GM13976 (cell line): ENCODE results near the gene ASPA.

Experiments used
- DNase-seq: peaks from one replicate; pipeline ENCODE4 v3.0.0; 2012; ENCODE audit warnings: low spot score
- in situ Hi-C: fragments of 300-500 bp; cut with MboI; formaldehyde crosslinking; loops from one replicate; pipeline ENCODE4 v1.12.0; 2022; ENCODE audit warnings: low sequenced_read_pairs, mixed read lengths, inconsistent platforms; ENCODE audit not compliant: unreplicated experiment
- TF ChIP-seq, protein P1 (sequence below): IDR thresholded peaks from 2 replicates; pipeline ENCODE4 v1.5.1; 2012; ENCODE audit warnings: borderline replicate concordance, mild to moderate bottlenecking; ENCODE audit not compliant: insufficient read depth; ENCODE audit errors: extremely low read depth, missing control alignments, control extremely low read depth

ASPA gene

DNA sequence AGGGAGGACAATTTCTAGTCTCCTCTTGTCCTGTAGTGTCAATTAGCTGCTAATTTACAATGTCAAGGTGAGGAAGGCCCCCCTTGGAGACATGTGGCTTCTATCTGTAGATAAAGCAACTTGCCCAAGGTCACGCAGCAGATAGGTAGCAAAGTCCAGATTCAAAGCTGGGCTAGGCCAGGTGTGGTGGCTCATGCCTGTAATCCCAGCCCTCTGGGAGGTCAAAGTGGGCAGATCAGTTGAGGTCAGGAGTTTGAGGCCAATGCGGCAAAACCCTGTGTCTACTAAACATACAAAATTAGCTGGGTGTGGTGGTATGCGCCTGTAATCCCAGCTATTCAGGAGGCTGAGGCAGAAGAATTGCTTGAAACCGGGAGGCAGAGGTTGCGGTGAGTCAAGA is 70.7 kb downstream of the ASPA start:
- in situ Hi-C loops: no loop called here
- DNase-seq: no peak
- TF ChIP-seq, protein P1, sequence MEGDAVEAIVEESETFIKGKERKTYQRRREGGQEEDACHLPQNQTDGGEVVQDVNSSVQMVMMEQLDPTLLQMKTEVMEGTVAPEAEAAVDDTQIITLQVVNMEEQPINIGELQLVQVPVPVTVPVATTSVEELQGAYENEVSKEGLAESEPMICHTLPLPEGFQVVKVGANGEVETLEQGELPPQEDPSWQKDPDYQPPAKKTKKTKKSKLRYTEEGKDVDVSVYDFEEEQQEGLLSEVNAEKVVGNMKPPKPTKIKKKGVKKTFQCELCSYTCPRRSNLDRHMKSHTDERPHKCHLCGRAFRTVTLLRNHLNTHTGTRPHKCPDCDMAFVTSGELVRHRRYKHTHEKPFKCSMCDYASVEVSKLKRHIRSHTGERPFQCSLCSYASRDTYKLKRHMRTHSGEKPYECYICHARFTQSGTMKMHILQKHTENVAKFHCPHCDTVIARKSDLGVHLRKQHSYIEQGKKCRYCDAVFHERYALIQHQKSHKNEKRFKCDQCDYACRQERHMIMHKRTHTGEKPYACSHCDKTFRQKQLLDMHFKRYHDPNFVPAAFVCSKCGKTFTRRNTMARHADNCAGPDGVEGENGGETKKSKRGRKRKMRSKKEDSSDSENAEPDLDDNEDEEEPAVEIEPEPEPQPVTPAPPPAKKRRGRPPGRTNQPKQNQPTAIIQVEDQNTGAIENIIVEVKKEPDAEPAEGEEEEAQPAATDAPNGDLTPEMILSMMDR: no peak

DNA sequence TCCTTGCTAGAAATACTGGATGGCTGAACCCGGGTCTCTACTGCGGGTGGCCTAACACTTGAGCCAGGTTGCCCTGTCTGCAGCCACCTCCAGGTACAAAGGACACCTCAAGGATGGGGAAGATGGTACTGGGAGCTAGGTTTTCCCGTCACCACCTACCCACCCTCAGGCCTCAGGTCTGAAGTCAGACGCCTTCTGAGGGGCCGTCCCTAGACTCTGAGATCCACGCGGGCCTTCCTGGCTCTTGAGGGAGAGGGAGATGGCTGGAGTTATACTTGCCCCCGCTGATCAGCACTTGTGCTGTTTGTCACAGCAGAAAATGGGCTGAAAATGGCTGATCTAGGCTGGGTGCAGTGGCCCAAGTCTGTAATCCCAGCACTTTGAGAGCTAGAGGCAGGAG is 71.2 kb downstream of the ASPA start:
- no peak for DNase-seq
- TF ChIP-seq, protein P1: no peak

DNA sequence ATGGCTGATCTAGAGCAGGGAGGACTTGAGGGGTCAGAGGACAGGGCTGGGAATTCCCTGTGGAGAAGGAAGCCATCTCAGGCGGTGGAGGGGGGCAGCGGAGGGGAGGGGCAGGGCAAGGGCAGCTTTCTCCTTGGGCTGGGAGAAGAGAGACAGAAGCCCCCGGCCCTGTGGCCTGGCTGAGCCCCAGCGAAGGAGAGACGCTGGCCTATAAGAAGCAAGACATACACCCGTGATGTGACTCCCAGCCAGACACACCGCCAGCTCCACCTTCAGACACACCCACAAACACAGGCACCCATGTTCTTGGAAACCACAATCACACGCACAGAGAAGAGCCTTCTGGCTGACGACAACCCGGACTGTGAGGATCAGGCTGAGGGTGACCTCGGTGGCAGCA is 71.8 kb downstream of the ASPA start:
- no peak for DNase-seq
- in situ Hi-C loops: no loop called here
- TF ChIP-seq, protein P1: no peak

More for the DNA sequence above, 71.2 kb downstream of the ASPA start:
- in situ Hi-C loops: no loop called here

DNA sequence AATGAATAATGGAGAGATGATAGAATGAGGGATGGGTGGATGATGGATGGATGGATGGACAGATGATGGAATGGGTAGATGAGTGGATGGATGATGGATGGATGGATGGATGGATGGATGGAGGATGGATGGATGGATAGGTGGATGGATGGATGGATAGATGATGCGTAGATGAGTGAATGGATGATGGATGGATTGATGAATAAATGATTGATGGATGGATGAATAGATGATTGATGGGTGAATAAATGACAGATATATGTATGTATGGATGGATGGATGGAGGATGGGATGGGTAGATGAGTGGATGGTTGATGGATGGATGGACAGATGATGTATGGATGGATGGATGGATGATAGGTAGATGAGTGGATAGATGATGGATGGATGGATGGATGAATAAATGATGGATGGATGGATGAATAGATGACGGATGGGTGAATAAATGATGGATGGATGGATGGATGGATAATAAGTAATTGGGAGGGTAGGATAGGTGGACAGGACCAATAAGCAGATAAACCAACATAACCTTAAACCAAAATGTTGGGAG is 73.9 kb downstream of the ASPA start:
- TF ChIP-seq, protein P1: no peak
- in situ Hi-C loops: no loop called here
- no peak for DNase-seq

DNA sequence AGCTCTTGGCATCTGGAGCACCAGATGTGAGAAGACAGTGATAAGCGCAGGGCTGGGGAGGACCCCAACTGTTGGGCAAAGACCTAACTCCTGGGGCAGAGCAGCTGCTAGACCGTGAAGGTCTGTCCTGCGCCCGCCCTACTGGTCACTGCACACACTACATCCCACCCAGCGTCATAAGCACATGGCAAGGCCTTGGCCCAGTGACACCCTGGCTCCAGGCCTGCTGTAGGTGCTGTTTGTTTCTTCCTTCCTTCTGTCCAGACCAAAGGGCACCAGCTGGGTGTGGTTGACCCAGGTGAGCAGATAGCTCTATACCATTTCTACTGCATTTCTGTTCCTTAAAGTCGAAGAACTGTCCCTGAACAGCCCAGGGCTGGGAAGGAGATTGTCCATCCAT is 75.4 kb downstream of the ASPA start:
- DNase-seq: no peak
- TF ChIP-seq, protein P1: no peak
- in situ Hi-C loops: no loop called here

DNA sequence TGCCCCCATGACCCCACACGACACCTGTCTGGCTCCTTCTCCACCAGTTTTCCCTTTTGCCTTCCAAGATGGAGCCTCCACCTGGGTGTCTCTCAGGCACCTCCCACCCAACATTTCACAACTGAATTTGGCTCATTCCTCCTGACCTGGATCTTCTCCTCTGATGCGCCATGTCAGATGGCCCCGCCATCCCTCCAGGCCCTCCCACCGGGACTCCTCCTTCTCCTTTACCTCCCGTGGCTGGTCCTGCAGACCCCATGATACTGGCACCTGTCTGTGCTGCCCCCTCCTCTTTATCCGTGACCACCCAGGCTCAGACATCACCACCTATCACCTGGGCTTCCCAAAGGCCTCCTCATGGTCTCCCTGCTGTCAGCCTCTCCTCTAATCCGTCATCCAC is 77.1 kb downstream of the ASPA start:
- TF ChIP-seq, protein P1: no peak
- DNase-seq: no peak
- in situ Hi-C loops: no loop called here
